ENCODE results near the gene CAMK2B. TPM values are rescaled to one million over a fixed set of nuclear protein-coding genes. Genes with fewer than 3 reads are reported as not detected.

CAMK2B gene
- total RNA-seq, 1 experiment from 2014 or later = 0.34 TPM

GRCh38 chr7:44265728-44266127, 59.7 kb downstream of the CAMK2B start:
- no peaks in the 10 kb centered on the region for H3K9me3 ChIP-seq (ENCODE audit: control insufficient read depth in 1 of 2, insufficient read depth in 1 of 2, low read depth in 1 of 2, low read length in 2 of 2)
- no peaks in the 10 kb centered on the region for H3K36me3 ChIP-seq (ENCODE audit: control insufficient read depth in 1 of 2, insufficient read depth in 2 of 2, low read length in 2 of 2)
- no peak overlapping the region for H3K4me2 ChIP-seq (ENCODE audit: low read length)
- H3K27me3 ChIP-seq (ENCODE audit: insufficient read depth, low read length) = peaks cover 5% of the 10 kb centered on the region; the same call in 1 of the 2 replicates
- TF ChIP-seq POLR2A (IDR thresholded peaks at IDR 0.05; ENCODE audit: borderline replicate concordance, extremely low read depth, insufficient read depth, insufficient read length) (no peak), MAX (IDR thresholded peaks at IDR 0.05) (no peak), SIN3A (IDR thresholded peaks at IDR 0.05; ENCODE audit: low read depth) (no peak), POLR2AphosphoS5 (IDR thresholded peaks at IDR 0.05; ENCODE audit: low read depth, low read length) (no peak), CBX3 (IDR thresholded peaks at IDR 0.05; ENCODE audit: low read depth) (no peak), CEBPB (IDR thresholded peaks at IDR 0.05; ENCODE audit: low read depth) (no peak), ZNF274 (IDR thresholded peaks at IDR 0.05; ENCODE audit: low read depth, low read length) (no peak), ZFX (IDR thresholded peaks at IDR 0.05) (no peak), EGR1 (IDR thresholded peaks at IDR 0.05; ENCODE audit: low read depth) (no peak), SP1 (IDR thresholded peaks at IDR 0.05; ENCODE audit: low read depth) (no peak), REST (IDR thresholded peaks at IDR 0.05; ENCODE audit: low read depth) (no peak), SRF (IDR thresholded peaks at IDR 0.05; ENCODE audit: low read depth) (no peak), JUND (IDR thresholded peaks at IDR 0.05) (no peak), ELF1 (IDR thresholded peaks at IDR 0.05; ENCODE audit: borderline replicate concordance, low read depth) (no peak), EZH2phosphoT487 (IDR thresholded peaks at IDR 0.05; ENCODE audit: borderline replicate concordance) (no peak), RAD21 (IDR thresholded peaks at IDR 0.05; ENCODE audit: low read depth) (no peak)
- no TSS peak for BruUV-seq (replicated peaks)
- RAD21 ChIA-PET (ENCODE audit: low non-redundant PET in 1 of 2, low total read pairs in 2 of 2, uncharacterized antibody in 2 of 2, unreplicated experiment in 2 of 2) = no interaction called here
- ATAC-seq (no peak), DNase-seq (ENCODE audit: low read depth, low spot score) (no peak)
- POLR2A ChIA-PET = no interaction called here
- peaks cover 0 to 8% of the 10 kb centered on the region in 2 experiments; a peak in 1 of 4 replicates for H3K4me1 ChIP-seq (ENCODE audit: control insufficient read depth in 1 of 2, insufficient read depth in 2 of 2, low read length in 2 of 2)
- H3K9ac ChIP-seq (ENCODE audit: low read length) = no peak overlapping the region
- no peaks in the 10 kb centered on the region for H3K9me2 ChIP-seq (ENCODE audit: insufficient read depth)
- H3K79me2 ChIP-seq (ENCODE audit: insufficient read depth, low read length) = no peaks in the 10 kb centered on the region
- H3K4me3 ChIP-seq (replicated peaks in 1 of 2; ENCODE audit: low read depth in 1 of 2, low read length in 2 of 2) = no peak overlapping the region
- intact Hi-C loops (cut with micrococcal nuclease) = no loop called here
- CTCF ChIA-PET = no interaction called here
- H4K20me1 ChIP-seq (ENCODE audit: insufficient read depth) = no peaks in the 10 kb centered on the region
- no peak overlapping the region for H2AFZ ChIP-seq (ENCODE audit: low read depth, low read length, poor library complexity, severe bottlenecking)
- no peak overlapping the region for H3K27ac ChIP-seq (ENCODE audit: low read depth, low read length)
